ENCODE results near the gene NFYC.

The NFYC gene

GRCh38 chr1:40802742-40803113 is 111.2 kb downstream of the NFYC start:
- Histone ChIP-seq H3K27ac (no peak overlapping the region), H3K79me2 (ENCODE audit: insufficient read depth, low read depth) (no peaks in the 10 kb centered on the region), H3K27me3 (ENCODE audit: insufficient read depth, low read depth) (no peaks in the 10 kb centered on the region), H2AFZ (ENCODE audit: low read depth) (peak overlapping the region; percentile 42; the same call in 1 of the 2 replicates), H3K4me2 (0 out of 2 replicates have a peak overlapping the region, but pooled peaks have one; percentile 31), H3K36me3 (ENCODE audit: insufficient read depth) (no peaks in the 10 kb centered on the region), H3K9ac (no peak overlapping the region), H4K20me1 (ENCODE audit: insufficient read depth) (no peaks in the 10 kb centered on the region), H3K4me1 (ENCODE audit: low read depth, poor library complexity, severe bottlenecking) (peaks cover 24% of the 10 kb centered on the region), H3K4me3 (IDR thresholded peaks at IDR 0.05; ENCODE audit: insufficient read depth, low read depth, low read length) (no peak overlapping the region)
- TF ChIP-seq, protein P1, sequence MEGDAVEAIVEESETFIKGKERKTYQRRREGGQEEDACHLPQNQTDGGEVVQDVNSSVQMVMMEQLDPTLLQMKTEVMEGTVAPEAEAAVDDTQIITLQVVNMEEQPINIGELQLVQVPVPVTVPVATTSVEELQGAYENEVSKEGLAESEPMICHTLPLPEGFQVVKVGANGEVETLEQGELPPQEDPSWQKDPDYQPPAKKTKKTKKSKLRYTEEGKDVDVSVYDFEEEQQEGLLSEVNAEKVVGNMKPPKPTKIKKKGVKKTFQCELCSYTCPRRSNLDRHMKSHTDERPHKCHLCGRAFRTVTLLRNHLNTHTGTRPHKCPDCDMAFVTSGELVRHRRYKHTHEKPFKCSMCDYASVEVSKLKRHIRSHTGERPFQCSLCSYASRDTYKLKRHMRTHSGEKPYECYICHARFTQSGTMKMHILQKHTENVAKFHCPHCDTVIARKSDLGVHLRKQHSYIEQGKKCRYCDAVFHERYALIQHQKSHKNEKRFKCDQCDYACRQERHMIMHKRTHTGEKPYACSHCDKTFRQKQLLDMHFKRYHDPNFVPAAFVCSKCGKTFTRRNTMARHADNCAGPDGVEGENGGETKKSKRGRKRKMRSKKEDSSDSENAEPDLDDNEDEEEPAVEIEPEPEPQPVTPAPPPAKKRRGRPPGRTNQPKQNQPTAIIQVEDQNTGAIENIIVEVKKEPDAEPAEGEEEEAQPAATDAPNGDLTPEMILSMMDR (conservative IDR thresholded peaks at IDR 0.05; ENCODE audit: low read depth, low read length): no peak

DNA sequence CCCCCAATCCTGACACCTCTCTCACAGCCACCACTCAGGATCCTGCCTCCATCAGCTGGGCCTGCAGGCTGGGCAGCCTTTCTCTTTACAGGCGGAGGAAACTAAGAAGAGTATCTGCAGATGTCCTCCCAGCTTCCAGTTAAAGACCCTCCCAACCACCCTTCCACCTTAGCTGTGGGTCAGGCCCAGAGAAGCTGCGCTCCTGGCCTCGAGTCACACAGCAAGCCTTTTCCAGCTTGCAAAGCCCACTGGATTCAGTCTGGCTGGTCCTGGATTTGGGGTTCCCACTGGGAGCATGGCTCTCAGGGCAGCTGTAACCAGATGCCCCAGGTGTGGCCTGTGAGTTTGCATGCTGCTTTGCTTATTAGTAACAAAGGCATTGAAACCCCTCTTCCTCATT is 111.9 kb downstream of the NFYC start:
- no peak overlapping the region for H3K27ac ChIP-seq
- no peak overlapping the region for H3K4me2 ChIP-seq
- H3K4me1 ChIP-seq (ENCODE audit: low read depth, poor library complexity, severe bottlenecking): peaks cover 24% of the 10 kb centered on the region
- H2AFZ ChIP-seq (ENCODE audit: low read depth): no peak overlapping the region
- TF ChIP-seq, protein P1 (conservative IDR thresholded peaks at IDR 0.05; ENCODE audit: low read depth, low read length): no peak
- H3K4me3 ChIP-seq (IDR thresholded peaks at IDR 0.05; ENCODE audit: insufficient read depth, low read depth, low read length): no peak overlapping the region
- H4K20me1 ChIP-seq (ENCODE audit: insufficient read depth): no peaks in the 10 kb centered on the region
- no peak overlapping the region for H3K9ac ChIP-seq
- H3K36me3 ChIP-seq (ENCODE audit: insufficient read depth): no peaks in the 10 kb centered on the region
- no peaks in the 10 kb centered on the region for H3K27me3 ChIP-seq (ENCODE audit: insufficient read depth, low read depth)
- no peaks in the 10 kb centered on the region for H3K79me2 ChIP-seq (ENCODE audit: insufficient read depth, low read depth)

- Histone ChIP-seq H3K79me2 (ENCODE audit: insufficient read depth, low read depth) (no peaks in the 10 kb centered on the region), H4K20me1 (ENCODE audit: insufficient read depth) (no peaks in the 10 kb centered on the region), H3K4me1 (ENCODE audit: low read depth, poor library complexity, severe bottlenecking) (peaks cover 24% of the 10 kb centered on the region), H3K4me3 (IDR thresholded peaks at IDR 0.05; ENCODE audit: insufficient read depth, low read depth, low read length) (no peak overlapping the region), H3K27me3 (ENCODE audit: insufficient read depth, low read depth) (no peaks in the 10 kb centered on the region), H3K36me3 (ENCODE audit: insufficient read depth) (no peaks in the 10 kb centered on the region), H3K4me2 (no peak overlapping the region), H2AFZ (ENCODE audit: low read depth) (no peak overlapping the region), H3K9ac (no peak overlapping the region), H3K27ac (no peak overlapping the region)
- TF ChIP-seq, protein P1 (conservative IDR thresholded peaks at IDR 0.05; ENCODE audit: low read depth, low read length): no peak
Observed at GRCh38 chr1:40803902-40804301, 112.4 kb downstream of the NFYC start.

- H3K27ac ChIP-seq: no peak overlapping the region
- H3K27me3 ChIP-seq (ENCODE audit: insufficient read depth, low read depth): no peaks in the 10 kb centered on the region
- peaks cover 24% of the 10 kb centered on the region for H3K4me1 ChIP-seq (ENCODE audit: low read depth, poor library complexity, severe bottlenecking)
- TF ChIP-seq, protein P1 (conservative IDR thresholded peaks at IDR 0.05; ENCODE audit: low read depth, low read length): no peak
- no peaks in the 10 kb centered on the region for H3K36me3 ChIP-seq (ENCODE audit: insufficient read depth)
- no peaks in the 10 kb centered on the region for H3K79me2 ChIP-seq (ENCODE audit: insufficient read depth, low read depth)
- H3K9ac ChIP-seq: no peak overlapping the region
- no peak overlapping the region for H3K4me2 ChIP-seq
- H3K4me3 ChIP-seq (IDR thresholded peaks at IDR 0.05; ENCODE audit: insufficient read depth, low read depth, low read length): no peak overlapping the region
- H4K20me1 ChIP-seq (ENCODE audit: insufficient read depth): no peaks in the 10 kb centered on the region
- H2AFZ ChIP-seq (ENCODE audit: low read depth): no peak overlapping the region
Observed at GRCh38 chr1:40806240-40806639, 114.7 kb downstream of the NFYC start.

Data from KMS-11 (cell line).